HTERT RPE-1 (cell line): ENCODE measurements around the gene TTC34.

ENCODE experiments used
- in situ Hi-C: fragments of 300-500 bp; cut with MboI; formaldehyde crosslinking; loops from 4 replicates; pipeline ENCODE4 v1.14.3; 2020; ENCODE audit warnings: low sequenced_read_pairs

Gene TTC34

DNA sequence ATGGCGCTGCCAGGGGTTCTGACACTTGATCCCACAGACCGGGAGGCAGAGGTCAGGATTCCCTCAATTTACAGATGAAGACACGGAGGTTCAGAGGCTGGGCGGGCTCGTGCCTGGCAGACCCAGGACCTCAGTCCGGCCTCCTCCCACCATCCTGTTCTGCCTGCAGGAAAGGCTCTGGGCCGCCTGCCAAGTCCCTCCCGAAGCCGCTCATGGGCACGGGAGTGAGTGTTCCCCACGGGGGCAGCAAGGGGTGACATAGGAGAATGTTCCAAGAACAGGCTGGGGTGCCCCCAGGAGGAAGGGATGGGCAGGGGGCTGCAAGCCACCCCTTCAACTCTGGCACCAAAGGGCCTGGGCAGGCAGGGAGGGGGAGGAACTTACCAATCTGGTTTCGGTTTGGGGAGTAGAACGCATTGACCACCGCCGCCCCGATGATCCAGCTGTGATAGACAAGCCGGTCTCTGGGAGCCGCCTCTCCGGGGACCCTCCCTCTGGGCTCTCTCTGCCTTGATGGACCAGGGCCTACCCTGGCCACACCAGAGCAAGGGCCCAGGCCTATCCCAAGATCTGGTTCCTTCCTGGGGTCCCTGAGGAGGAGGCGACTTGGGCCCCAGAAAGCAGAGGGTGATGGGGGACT, 207.4 kb downstream of the TTC34 start:
- in situ Hi-C loops = no loop called here

DNA sequence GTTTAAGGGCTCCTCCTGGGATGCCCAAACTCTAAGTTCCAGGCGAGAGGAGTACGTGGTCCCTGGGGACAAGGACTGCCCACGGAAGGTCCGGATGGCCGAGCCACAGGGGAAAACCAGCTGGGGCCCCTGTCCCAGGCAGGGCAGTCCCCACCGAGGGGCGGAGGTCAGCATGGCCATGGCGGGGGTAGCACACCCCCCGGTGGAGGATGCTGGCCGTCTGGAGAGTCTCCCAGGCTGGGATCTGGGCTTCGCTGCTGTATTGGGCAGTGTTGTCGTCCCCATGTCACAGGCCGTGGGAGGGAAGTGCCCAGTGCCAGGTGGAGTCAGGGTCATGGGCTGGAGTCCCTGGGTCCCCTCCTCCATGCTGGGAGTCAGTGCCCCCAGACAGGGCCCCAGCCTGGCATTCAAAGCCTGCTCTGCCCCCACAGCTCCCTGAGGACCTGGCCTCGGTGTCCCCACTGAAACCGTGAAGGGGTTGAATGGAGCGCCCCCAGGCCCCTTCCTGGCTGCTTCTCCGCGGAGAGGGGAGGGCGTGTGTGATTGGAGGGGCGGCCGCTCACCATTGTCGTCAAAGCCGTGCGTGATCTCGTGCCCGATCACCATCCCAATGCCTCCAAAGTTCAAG, 208.1 kb downstream of the TTC34 start:
- in situ Hi-C loops = no loop called here

DNA sequence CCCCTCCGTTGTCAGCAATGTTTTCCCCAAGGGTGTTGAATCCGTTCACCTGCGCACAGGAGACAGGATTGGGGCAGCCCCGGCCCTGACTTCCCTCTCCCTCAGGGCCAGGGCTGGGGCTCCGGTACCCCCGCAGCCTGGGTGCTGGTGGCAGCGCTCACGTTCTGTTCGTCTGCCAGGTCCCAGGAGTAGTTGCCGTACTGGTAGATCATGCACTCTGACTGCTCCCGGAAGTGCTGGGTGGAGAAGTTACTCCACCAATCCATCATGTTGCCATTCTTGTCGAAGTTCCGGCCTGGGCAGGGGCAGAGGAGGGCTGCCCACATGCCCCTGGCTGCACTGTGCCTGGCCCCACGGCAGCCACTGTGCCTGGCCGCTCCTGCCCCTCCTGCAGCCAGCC, 208.8 kb downstream of the TTC34 start:
- in situ Hi-C loops = no loop called here

DNA sequence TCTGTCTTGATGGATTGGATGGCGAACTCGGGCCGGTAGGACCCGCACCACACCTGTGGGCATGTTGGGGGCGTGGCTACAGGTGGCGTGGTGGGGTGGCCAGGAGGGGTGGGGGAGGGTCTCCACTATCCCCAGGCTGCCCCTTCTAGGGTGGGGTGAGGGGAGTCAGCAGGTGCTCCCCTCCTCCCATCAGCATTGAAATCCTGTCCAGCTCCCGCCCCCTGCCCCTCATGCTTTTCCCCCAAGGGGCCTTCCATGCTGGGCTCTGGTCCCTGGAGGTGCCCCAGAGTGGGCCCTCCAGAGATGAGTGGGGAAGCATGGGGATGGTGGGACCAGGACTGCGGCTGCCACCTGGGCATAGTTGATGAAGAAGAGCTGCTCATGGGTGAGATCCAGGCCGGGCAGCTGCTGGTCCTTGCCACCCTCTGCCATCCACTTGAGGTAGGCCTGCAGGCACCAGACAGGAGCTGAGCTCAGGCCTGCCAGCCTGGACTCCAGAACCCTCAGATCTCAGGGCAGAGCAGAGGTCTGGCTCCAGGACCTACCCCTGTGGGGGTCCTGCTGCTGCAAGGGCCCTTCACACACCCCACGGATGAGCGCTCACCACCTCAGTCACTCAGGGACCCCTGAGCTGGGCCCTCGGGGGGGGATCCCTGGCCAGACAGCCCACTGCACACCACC, 209.8 kb downstream of the TTC34 start:
- in situ Hi-C loops = no loop called here

DNA sequence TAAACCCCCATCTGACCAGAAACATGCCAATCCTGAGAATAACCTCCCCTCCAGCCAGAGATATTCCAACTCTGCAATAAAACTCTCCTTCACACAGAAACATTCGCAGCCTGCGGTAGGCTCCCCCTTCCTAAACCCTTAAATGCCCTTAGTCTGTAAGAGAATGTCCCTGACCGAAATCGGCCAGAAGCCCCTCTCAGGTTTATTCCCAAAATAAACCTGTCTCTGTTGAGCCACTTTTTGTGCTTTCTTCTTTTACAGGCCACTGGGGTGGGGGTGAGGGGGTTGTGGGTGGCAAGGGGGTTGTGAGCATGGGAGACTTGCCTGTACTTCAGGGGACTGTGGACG, 210.3 kb downstream of the TTC34 start:
- in situ Hi-C loops = no loop called here

DNA sequence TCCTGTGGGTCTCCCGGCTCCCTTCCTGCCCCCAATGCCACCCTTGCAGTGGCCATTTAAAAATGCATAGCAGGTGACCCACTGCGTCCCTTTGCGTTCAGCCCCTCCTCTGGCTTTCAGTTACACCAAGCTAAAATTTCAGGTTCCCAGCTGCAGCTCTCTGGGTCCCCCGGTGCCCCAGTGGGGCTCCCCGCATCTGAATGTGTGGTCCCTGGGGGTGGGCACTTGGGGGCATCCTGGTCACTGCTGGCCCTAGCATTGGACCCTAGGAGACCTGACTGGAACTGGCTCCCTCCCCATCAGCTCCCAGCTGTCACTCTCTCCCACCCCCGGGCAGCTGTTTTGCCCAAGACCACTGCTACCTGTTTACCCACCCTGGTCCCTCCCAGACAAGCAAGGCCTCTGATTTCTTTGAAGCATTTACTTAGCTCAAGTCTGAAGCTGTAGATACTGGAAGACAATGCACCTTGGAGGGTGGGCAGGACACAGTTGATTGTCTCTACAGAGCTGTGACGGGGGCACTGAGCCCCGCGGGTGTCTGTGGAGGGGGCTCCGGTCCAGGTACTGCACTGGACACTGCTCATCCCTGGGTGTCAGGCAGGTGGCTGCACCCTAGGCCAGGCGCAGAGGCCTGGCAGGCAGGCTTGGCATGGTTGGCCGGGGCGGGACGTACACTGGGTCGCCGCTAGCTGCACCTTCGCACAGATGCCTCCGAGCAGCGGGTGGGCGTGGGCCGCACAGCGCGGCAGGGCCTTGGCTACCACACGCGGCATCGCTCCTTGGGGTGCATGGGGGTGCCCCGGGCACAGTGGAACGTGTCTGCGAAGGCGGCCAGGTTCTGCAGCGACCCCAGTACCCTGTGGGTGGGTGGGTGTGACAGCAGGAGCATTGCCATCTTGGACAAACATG, 211.0 kb downstream of the TTC34 start:
- in situ Hi-C loops = no loop called here

DNA sequence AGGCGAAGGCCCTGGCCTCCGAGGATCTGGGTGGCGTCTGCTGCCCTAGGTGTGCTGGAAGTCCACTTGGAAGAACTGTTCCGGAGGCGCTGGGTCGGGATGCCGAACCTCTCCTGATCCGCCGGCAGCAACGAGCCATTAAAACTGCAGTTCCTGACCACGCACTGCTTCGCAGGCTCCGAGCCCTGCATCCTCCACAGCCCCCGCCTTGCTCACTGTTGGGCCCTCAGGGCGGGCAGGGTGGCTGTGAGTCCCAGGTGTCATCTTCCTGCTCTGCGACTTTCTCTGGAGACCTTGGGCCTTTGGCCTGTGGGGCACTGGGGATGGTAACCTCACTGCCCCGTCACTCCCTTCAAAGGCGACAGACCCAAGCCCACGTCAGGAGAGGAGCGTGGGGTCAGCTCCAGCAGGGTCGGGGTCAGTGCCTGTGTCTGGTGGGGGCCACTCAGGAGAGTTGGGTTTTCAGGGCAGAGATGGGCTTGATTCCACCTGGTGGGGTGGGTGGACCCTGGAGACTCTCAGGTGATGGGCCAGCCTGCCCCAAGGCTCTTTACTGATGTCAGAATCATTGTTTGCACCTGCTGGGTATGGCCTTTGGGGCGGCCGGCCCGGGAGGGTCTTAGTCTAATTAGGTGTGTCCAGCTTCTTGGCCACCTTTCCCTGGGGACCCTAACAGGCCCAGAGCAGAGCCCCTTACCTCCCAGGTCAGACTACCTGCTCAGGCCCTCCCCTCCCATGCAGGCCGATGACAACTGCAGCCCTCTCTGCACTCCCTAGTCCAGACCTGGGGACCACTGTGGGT, 211.9 kb downstream of the TTC34 start:
- in situ Hi-C loops = no loop called here

DNA sequence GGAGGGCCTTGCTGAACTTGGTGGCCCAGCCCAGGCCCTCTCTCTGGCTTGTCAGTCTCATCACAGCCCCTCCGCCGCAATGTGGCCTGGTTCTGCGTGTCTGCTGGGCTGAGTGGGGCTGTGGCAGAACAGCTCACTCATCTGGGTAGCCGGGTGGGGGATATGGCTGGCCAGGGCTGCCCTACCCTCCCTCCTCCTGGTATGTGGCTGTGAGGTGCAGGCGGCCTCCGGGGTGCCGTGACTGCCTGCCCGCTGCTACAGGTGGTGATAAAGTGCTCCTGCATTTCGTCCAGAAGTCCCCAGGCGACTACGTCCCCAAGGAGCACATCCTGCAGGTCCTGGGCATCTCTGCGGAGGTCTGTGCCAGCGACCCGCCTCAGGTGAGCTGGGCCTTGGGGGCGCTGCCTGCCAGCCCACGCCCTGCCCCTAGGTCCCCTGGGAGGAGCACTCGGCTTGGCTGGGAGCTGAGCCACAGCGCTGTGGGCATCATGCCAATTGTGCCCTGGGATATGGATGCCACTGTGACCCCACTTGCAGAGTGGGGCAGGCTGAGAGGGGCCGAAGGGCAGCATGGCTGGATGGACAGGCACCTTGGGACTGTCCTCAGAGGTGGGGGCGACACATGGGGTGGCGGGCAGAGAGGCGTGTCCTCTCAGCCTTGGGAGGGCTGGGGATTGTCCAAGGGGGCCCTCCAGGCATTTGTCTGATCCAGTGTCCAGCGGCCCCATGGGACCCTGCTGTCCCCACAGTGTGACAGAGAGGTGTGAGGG, 212.6 kb downstream of the TTC34 start:
- in situ Hi-C loops = no loop called here

DNA sequence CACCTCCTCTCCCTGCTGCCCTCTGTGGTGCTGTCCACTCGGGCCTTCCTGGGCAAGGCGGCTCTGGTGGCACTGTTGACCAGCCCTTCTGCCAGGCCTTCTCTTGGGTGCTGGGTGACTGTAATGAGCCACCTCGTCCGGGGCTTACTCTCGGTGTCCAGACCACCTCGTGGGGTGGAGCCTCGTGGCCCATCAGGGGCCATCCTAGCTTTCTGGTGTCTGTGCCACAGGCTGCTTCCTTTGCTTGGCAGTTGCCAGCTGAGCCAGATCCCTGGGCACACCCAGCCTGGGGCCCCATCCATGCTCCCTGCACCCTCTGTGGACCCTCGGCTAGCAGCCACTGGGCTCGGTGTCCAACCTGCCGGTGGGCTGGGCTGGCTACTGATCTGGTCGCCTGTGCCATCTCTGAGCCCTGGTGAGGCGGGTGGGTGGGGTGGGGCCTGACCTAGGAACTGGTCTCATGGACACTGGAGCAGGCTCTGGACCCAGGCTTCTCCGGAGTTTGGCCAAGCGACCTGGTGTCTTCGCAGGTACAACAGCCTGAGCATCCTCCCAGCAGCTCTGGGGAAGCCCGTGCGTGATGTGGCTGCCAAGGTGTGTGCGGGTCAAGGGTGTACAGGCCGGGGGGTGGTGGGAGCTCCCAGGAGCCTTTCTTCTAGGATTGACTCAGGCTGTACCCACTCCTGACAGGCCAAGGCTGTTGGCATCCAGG, 213.5 kb downstream of the TTC34 start:
- in situ Hi-C loops = no loop called here

DNA sequence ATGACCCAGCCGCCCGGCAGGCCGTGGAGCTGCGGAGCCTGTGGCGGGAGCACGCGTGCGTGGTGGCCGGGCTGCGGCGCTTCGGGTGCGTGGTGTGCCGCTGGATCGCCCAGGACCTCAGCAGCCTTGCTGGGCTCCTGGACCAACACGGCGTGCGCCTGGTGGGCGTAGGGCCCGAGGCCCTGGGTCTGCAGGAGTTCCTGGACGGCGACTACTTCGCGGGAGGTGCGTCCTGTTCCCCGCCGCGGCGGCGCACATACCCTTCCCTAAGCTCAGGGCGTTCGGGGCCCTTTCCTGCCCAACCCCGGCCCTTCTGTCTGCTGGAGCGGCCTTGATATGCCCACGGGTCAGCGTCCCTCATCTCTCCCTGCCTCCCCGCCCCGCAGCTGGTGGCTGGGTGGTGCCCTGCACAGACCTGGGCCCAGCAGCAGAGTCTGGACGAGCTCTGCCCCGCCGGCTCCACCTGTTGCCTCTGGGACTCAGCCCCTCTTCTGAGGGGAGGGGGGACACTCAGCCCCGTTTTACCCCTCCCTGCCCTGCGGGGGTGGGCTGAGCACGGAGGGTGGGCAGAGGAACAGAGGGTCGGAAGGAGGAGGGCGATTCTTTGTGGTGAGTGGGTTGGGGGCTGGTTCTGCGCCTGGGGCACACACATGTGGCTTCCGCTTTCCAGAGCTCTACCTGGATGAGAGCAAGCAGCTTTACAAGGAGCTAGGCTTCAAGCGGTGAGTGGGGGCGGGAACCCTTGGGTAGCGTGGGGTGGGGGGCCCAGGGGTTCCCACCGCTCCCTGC, 214.2 kb downstream of the TTC34 start:
- in situ Hi-C loops = no loop called here

DNA sequence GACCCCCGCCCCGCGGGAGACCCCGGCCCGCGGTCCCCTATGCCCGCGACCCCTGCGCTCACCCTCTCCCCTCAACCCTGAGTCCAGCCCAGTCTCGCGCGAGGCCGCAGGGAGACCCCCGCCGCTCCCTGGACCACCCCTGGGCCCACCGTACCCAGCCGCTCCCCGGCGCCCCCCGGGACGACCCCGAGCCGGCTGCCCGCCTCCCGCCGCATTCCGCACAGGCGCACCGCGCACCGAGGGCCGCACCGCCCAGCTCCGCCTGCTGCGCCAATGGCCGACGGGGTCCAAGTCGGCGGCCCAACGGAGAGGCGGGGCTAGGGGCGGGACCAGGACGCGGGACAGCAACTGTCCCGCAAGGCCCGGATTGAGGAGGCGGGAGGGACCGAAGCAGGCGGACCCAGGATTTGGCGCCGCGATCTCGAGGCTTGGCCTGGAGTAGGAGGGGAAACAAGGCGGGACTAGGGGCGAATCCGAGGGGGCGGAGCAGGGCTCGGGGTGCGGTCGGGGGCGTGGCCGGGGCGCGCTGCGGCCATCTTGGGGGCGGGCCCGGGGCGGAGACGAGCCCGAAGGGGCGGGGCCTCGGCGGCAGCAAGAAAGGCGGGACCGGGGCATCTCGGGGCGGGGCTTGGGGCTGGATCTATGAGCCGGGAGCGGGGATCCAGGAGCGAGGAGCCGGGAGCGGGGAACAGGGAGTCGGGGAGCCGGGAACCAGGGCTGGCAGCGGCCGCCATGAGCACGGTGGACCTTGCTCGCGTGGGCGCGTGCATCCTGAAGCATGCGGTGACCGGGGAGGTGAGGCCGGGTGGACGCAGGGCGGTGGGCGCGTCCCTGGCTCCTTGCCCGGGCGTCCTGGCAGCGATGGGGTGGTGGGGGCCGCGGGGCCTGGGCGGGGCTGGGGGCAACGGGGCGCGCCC, 215.1 kb downstream of the TTC34 start, which contains the start of gene PRXL2B:
Gene PRXL2B, plus strand, starts transcription at position 624 of the 917 bp plus-strand sequence. Its CDS starts 109 bp downstream, at position 733.
- in situ Hi-C loops = no loop called here
